ENCODE data around the gene RASGRP4. TPM values are rescaled to one million over a fixed set of nuclear protein-coding genes. Genes with fewer than 3 reads are reported as not detected.
A peak's percentile ranks its signal among the peaks of the same experiment; 100 is the strongest.

RASGRP4 gene
- total RNA-seq, 4 donors from 2014 or later, result 3.1 to 11.7 (median 5.3) TPM

DNA sequence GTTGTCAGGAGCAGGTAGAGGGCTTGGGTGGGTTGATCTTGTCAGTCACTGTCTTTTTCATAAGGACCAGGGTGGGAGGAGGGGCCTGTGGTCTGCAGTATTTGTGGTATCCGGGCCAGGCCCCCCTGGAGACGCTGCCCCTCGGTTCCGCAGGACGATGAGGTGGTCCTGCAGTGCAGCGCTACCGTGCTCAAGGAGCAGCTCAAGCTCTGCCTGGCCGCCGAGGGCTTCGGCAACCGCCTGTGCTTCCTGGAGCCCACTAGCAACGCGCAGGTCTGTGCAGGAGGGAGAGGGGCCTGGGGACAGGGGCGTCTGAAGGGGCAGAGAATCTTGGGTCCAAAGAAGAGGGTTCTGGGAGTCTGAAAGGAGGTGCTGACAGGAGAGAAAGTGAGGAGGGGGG is 14.6 kb upstream of the RASGRP4 start:
- H3K27me3 ChIP-seq, result peaks cover 0 to 7% of the 10 kb centered on the region in 2 donors
- TF ChIP-seq, protein P1, sequence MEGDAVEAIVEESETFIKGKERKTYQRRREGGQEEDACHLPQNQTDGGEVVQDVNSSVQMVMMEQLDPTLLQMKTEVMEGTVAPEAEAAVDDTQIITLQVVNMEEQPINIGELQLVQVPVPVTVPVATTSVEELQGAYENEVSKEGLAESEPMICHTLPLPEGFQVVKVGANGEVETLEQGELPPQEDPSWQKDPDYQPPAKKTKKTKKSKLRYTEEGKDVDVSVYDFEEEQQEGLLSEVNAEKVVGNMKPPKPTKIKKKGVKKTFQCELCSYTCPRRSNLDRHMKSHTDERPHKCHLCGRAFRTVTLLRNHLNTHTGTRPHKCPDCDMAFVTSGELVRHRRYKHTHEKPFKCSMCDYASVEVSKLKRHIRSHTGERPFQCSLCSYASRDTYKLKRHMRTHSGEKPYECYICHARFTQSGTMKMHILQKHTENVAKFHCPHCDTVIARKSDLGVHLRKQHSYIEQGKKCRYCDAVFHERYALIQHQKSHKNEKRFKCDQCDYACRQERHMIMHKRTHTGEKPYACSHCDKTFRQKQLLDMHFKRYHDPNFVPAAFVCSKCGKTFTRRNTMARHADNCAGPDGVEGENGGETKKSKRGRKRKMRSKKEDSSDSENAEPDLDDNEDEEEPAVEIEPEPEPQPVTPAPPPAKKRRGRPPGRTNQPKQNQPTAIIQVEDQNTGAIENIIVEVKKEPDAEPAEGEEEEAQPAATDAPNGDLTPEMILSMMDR (IDR thresholded peaks at IDR 0.05), result no peak
- TF ChIP-seq EP300 (IDR thresholded peaks at IDR 0.05), result no peak
- no peaks in the 10 kb centered on the region for H3K36me3 ChIP-seq

DNA sequence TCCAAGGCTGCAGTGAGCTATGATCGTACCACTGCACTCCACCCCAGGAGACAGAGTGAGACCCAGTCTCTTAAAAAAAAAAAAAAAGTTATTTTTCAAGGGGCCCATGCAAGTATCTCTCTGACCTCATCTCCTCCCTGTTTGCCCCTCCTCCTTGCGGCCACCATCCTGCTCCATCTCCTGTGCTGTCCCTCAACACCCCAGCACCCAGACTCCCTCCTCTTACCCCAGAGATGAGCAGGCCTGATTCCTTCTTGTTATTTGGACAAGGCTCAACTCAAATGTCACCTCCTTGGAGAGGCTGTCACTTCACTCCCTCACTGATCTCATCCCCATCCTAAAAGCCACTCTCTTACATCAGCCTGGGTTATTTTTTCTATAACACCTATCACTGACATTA is 11.9 kb upstream of the RASGRP4 start:
- H3K4me1 ChIP-seq, result peaks cover 0 to 4% (median 0%) of the 10 kb centered on the region in 4 donors
- H3K27me3 ChIP-seq, result peaks cover 0 to 33% of the 10 kb centered on the region in 2 donors
- no peak overlapping the region for H3K27ac ChIP-seq
- H3K4me3 ChIP-seq, result no peak overlapping the region
- 71 to 78% methylated on average over 2 of the region's 2 CpGs for WGBS, 2 donors
- no peaks in the 10 kb centered on the region for H3K9me3 ChIP-seq
- DNase-seq (ENCODE audit: low spot score in 2 of 2), result no peak
- no peaks in the 10 kb centered on the region for H3K36me3 ChIP-seq
- TF ChIP-seq, protein P1 (IDR thresholded peaks at IDR 0.05), result no peak
- no peak for TF ChIP-seq POLR2A (IDR thresholded peaks at IDR 0.05)
- TF ChIP-seq EP300 (IDR thresholded peaks at IDR 0.05), result no peak

More for the DNA sequence above, 14.6 kb upstream of the RASGRP4 start:
- Histone ChIP-seq H3K4me3 (no peak overlapping the region), H3K27ac (no peak overlapping the region), H3K4me1 (no peaks in the 10 kb centered on the region), H3K9me3 (no peaks in the 10 kb centered on the region)
- no peak for DNase-seq (ENCODE audit: low spot score in 2 of 2)
- WGBS, 2 donors, result 66 to 70% methylated on average over 14 of the region's 14 CpGs

DNA sequence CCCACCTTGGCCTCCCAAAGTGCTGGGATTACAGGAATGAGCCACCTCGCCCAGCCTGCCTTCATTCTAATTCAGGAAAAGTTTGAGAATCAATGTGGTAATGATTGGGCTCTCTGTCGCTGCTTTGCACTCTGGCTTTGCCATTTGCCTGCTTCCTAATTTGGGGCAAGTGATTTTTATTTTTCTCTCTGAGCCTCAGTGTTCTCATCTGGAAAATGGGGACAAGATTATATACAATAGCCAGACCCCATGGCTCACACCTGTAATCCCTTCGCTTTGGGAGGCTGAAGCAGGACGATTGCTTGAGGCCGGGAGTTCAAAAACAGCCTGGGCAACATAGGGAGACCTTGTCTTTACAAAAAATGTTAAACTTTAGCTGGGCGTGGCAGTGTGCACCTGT is 11.3 kb upstream of the RASGRP4 start:
- Histone ChIP-seq H3K9me3 (no peaks in the 10 kb centered on the region), H3K4me1 (peaks cover 0 to 4% (median 0%) of the 10 kb centered on the region in 4 donors), H3K27me3 (peaks cover 0 to 36% of the 10 kb centered on the region in 2 donors), H3K27ac (no peak overlapping the region), H3K4me3 (no peak overlapping the region), H3K36me3 (no peaks in the 10 kb centered on the region)
- 92 to 96% methylated on average over 6 of the region's 6 CpGs for WGBS, 2 donors
- TF ChIP-seq POLR2A (IDR thresholded peaks at IDR 0.05), result no peak
- no peak for TF ChIP-seq EP300 (IDR thresholded peaks at IDR 0.05)
- TF ChIP-seq, protein P1 (IDR thresholded peaks at IDR 0.05), result no peak
- DNase-seq (ENCODE audit: low spot score in 2 of 2), result no peak

DNA sequence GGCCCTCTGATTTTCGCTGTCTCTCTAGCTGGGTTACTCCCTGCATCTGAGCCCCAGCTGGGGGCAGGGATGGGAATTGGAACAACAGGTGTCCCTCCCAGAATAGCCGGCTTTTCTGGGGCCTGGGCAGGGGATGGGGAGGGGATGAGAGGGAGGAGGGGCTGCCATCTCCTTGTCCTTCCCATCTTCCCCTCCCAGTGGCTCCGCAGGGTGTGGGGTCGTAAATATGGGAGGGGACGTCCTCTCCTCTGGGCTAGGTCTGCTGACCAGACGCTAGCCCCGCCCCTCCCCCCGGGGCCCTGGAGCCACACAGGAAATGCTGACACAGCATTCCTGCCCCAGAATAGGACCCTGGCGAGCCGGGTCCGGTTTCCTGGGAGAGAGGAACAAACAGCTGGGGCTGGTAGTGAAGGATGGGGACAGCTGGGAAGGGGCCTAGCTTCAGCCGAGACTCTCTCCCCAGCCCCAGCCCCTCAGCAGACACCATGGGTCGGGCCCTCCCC is 8.6 kb upstream of the RASGRP4 start:
- Histone ChIP-seq H3K9me3 (no peaks in the 10 kb centered on the region), H3K27ac (no peak overlapping the region), H3K27me3 (peaks cover 0 to 48% of the 10 kb centered on the region in 2 donors), H3K4me1 (peaks cover 0 to 4% (median 0%) of the 10 kb centered on the region in 4 donors), H3K4me3 (peak overlapping the region in 1 of 4 donors; percentile 36), H3K36me3 (no peaks in the 10 kb centered on the region)
- 4 to 8% methylated on average over 5 to 13 of the region's 13 CpGs for WGBS, 2 donors
- DNase-seq (ENCODE audit: low spot score in 2 of 2), result peak in 1 of 2 donors; percentile 22
- TF ChIP-seq, protein P1 (IDR thresholded peaks at IDR 0.05), result no peak
- no peak for TF ChIP-seq POLR2A (IDR thresholded peaks at IDR 0.05)

DNA sequence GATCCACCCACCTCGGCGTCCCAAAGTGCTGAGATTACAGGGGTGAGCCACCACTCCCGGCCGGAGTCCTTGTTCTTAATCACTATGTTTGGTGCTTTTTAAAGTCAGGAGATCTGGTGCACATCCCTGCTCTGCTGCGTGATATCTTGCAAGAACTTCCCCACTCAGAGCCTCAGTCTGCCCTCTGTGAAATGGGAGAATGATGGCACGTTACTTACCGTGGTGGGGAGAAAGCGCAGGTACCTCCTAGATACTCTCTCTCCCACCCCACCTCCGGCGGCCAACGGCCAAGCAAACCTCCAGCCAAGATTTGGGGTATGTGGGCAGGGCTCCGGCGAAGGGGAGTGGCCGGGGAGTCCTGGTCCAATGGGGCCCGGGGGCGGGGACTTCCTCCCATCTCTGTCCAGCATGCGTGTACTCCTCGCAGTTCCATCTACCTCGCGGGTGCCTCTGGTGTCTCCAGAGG is 7.3 kb upstream of the RASGRP4 start, which contains the start of gene RYR1:
RYR1 (plus strand) TSS at position 424 of the 466 bp plus-strand sequence. CDS start 139 bp downstream, outside the sequence.
- Histone ChIP-seq H3K4me3 (peak within 1 kb of the TSS in 1 of 4 donors; percentile 36), H3K9me3 (no peaks in the 10 kb centered on the region), H3K27ac (no peak within 1 kb of the TSS), H3K36me3 (no peaks in the 10 kb centered on the region), H3K27me3 (peaks cover 0 to 51% of the 10 kb centered on the region in 2 donors), H3K4me1 (peaks cover 0 to 4% (median 0%) of the 10 kb centered on the region in 4 donors)
- peak in 1 of 2 donors; percentile 36 for DNase-seq (ENCODE audit: low spot score in 2 of 2)
- TF ChIP-seq POLR2A (IDR thresholded peaks at IDR 0.05) (no peak), EP300 (IDR thresholded peaks at IDR 0.05) (no peak)
- TF ChIP-seq, protein P1 (IDR thresholded peaks at IDR 0.05), result no peak
- 10 to 31% methylated on average over 10 to 15 of the region's 20 CpGs for WGBS, 2 donors

All from tibial nerve (tissue), 4 donors.